Nephron progenitor cell (in vitro differentiated cells): Measurements from ENCODE around the gene PHRF1.

Experiments
- DNase-seq: peaks from one replicate; pipeline ENCODE4 v3.0.0; 2021
- H3K27ac Mint-ChIP-seq: 2 replicates; pipeline ENCODE4 v1.8.0; 2021; ENCODE audit warnings: mild to moderate bottlenecking, moderate library complexity, mixed read lengths
- H3K27me3 Mint-ChIP-seq: 2 replicates; pipeline ENCODE4 v1.8.0; 2021; ENCODE audit warnings: mild to moderate bottlenecking, low read depth, mixed read lengths; ENCODE audit not compliant: poor library complexity
- H3K36me3 Mint-ChIP-seq: 2 replicates; pipeline ENCODE4 v1.8.0; 2021; ENCODE audit warnings: low read depth, mixed read lengths
- H3K4me1 Mint-ChIP-seq: 2 replicates; pipeline ENCODE4 v1.8.0; 2021; ENCODE audit warnings: mixed read lengths
- H3K4me3 Mint-ChIP-seq: 2 replicates; pipeline ENCODE4 v1.8.0; 2021; ENCODE audit warnings: mild to moderate bottlenecking, moderate library complexity, mixed read lengths
- H3K9me3 Mint-ChIP-seq: 2 replicates; pipeline ENCODE4 v1.8.0; 2021; ENCODE audit warnings: mild to moderate bottlenecking, moderate library complexity, mixed read lengths
- CTCF ChIP-seq: fragments of 200-600 bp; sonication (generic); IDR thresholded peaks from 2 replicates; pipeline ENCODE4 v1.5.0; 2021; ENCODE audit warnings: antibody characterized with exemption

The PHRF1 gene

GRCh38 chr11:620201-620600 lies 43.9 kb downstream of the PHRF1 start:
- H3K27me3 Mint-ChIP-seq = no peaks in the 10 kb centered on the region

GRCh38 chr11:620935-621814 lies 44.9 kb downstream of the PHRF1 start:
- Mint-ChIP-seq H3K4me3 (no peak overlapping the region), H3K27ac (no peak overlapping the region), H3K36me3 (no peaks in the 10 kb centered on the region), H3K4me1 (peaks cover 39% of the 10 kb centered on the region), H3K27me3 (no peaks in the 10 kb centered on the region), H3K9me3 (no peaks in the 10 kb centered on the region)
- no peak for DNase-seq
- no peak for TF ChIP-seq CTCF

More at GRCh38 chr11:620201-620600, 43.9 kb downstream of the PHRF1 start:
- no peak for TF ChIP-seq CTCF
- Mint-ChIP-seq H3K4me3 (no peak overlapping the region), H3K9me3 (no peaks in the 10 kb centered on the region), H3K27ac (no peak overlapping the region), H3K4me1 (peaks cover 35% of the 10 kb centered on the region), H3K36me3 (no peaks in the 10 kb centered on the region)
- DNase-seq = no peak

DNA sequence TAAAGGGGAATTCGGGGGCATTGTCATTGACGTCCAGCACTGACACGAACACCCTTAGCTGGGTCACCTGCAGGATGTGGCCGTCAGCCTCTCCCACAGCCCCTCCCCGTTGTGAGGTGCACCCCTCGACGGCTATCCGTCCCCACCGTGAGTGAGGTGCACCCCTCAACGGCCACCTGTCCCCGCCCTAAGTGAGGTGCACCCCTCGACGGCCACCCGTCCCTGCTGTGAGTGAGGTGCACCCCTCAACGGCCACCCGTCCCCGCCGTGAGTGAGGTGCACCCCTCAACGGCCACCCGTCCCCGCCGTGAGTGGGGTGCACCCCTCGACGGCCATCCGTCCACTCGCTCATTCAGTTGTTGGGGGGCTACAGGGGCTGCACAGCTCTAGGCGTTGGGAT lies 45.6 kb downstream of the PHRF1 start:
- TF ChIP-seq CTCF = no peak
- no peaks in the 10 kb centered on the region for H3K36me3 Mint-ChIP-seq
- H3K4me1 Mint-ChIP-seq = peaks cover 38% of the 10 kb centered on the region
- H3K4me3 Mint-ChIP-seq = no peak overlapping the region
- H3K27me3 Mint-ChIP-seq = no peaks in the 10 kb centered on the region
- no peak overlapping the region for H3K27ac Mint-ChIP-seq
- H3K9me3 Mint-ChIP-seq = no peaks in the 10 kb centered on the region
- DNase-seq = no peak

DNA sequence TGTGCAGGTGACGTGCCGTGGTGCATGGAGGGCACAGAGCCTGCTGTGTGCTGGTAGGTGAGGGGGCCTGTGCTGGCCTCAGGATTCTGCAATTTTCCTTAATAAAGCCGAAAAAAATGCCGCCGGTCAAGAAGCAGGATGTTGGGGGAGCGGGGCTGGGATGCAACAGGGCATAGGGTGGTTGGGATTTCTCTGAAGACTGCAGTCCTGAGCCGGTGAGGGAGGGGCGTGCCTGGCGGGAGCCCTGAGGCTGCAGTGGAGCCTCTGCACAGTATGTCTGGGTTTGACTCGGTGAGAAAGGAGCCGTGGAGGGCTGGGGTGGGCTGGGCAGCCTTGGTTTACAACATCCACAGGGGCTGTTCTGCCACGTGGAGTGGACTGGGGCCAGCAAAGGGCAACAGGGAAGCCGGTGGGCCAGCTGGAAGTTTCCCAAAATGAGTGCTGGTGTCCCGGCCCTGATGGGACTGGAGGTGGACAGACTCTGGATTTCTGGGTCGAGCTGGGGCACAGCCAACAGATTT lies 47.1 kb downstream of the PHRF1 start:
- Mint-ChIP-seq H3K4me3 (peak overlapping the region; percentile 31), H3K9me3 (peaks cover 9% of the 10 kb centered on the region), H3K27ac (no peak overlapping the region), H3K27me3 (peaks cover 8% of the 10 kb centered on the region), H3K36me3 (peaks cover 10% of the 10 kb centered on the region), H3K4me1 (peaks cover 45% of the 10 kb centered on the region)
- no peak for DNase-seq
- no peak for TF ChIP-seq CTCF

GRCh38 chr11:623999-624704 lies 47.9 kb downstream of the PHRF1 start:
- H3K4me1 Mint-ChIP-seq = peaks cover 49% of the 10 kb centered on the region
- no peak overlapping the region for H3K4me3 Mint-ChIP-seq
- peaks cover 17% of the 10 kb centered on the region for H3K36me3 Mint-ChIP-seq
- no peak overlapping the region for H3K27ac Mint-ChIP-seq
- H3K27me3 Mint-ChIP-seq = peaks cover 15% of the 10 kb centered on the region
- TF ChIP-seq CTCF = no peak
- peaks cover 16% of the 10 kb centered on the region for H3K9me3 Mint-ChIP-seq
- DNase-seq = no peak
